Activated naive CD8-positive, alpha-beta T cell treated with anti-CD3 and anti-CD28 coated beads for 36 hours (primary cell): ENCODE data around the gene CDH23. TPM values are rescaled to one million over a fixed set of nuclear protein-coding genes. Genes with fewer than 3 reads are reported as not detected.
A peak's percentile ranks its signal among the peaks of the same experiment; 100 is the strongest.

Source experiments
- DNase-seq: peaks from one replicate; pipeline ENCODE4 v3.0.0; 2021
- H3K27ac Mint-ChIP-seq: one replicate; pipeline ENCODE4 v1.8.0; 2022; ENCODE audit warnings: mild to moderate bottlenecking, moderate library complexity, mixed read lengths
- H3K27me3 Mint-ChIP-seq: one replicate; pipeline ENCODE4 v1.8.0; 2022; ENCODE audit warnings: mild to moderate bottlenecking, mixed read lengths
- H3K36me3 Mint-ChIP-seq: one replicate; pipeline ENCODE4 v1.8.0; 2021; ENCODE audit warnings: mild to moderate bottlenecking, mixed read lengths
- H3K4me1 Mint-ChIP-seq: one replicate; pipeline ENCODE4 v1.8.0; 2021; ENCODE audit warnings: mixed read lengths
- H3K4me3 Mint-ChIP-seq: one replicate; pipeline ENCODE4 v1.8.0; 2022; ENCODE audit warnings: mild to moderate bottlenecking, moderate library complexity, mixed read lengths
- H3K9me3 Mint-ChIP-seq: one replicate; pipeline ENCODE4 v1.8.0; 2022; ENCODE audit warnings: mixed read lengths
- total RNA-seq, 2 experiments: library from RNA; stranded (reverse); gene quantifications; one replicate each; pipeline ENCODE4 v1.2.3, GENCODE V29; 2021

CDH23 gene
- total RNA-seq, 2 experiments from 2014 or later = 1.4 TPM

DNA sequence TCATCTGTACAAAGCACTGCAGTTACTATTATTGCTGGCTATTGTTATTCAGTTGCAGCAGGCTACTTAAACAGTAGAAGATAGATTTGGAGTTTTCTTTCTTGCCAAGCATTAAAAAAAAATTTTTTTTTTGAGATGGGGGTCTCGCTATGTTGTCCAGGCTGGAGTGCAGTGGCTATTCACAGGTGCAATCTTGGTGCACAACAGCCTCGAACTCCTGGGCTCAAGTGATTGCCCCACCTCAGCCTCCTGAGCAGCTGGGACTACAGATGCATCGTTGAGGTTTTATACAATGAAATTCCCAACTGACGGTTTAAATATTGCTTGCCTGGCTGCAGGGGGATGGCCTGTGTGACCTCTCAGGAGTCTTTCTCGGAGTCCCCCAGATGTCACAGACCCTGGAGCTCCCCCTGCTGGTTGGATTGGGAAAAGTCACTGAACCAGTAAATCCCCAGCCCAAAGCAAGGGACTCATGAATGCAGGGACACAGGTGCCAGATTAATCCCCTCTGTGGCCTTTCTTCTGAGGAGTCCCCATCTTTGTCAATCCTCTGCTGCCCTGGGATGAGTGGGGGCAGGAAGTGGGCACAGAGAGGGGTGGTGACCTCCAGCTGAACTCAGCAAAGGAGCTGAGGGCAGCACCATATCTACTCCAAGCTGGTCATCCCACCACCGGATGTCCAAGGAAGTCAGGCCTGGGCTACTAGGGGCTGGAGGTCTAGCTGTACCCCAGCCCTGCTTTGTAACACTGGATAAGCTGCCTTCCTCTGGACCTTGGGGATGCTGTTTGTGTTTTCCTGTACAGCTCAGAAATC is 173.3 kb downstream of the CDH23 start:
- no peak overlapping the region for H3K27ac Mint-ChIP-seq
- H3K4me3 Mint-ChIP-seq = no peak overlapping the region
- no peaks in the 10 kb centered on the region for H3K36me3 Mint-ChIP-seq

DNA sequence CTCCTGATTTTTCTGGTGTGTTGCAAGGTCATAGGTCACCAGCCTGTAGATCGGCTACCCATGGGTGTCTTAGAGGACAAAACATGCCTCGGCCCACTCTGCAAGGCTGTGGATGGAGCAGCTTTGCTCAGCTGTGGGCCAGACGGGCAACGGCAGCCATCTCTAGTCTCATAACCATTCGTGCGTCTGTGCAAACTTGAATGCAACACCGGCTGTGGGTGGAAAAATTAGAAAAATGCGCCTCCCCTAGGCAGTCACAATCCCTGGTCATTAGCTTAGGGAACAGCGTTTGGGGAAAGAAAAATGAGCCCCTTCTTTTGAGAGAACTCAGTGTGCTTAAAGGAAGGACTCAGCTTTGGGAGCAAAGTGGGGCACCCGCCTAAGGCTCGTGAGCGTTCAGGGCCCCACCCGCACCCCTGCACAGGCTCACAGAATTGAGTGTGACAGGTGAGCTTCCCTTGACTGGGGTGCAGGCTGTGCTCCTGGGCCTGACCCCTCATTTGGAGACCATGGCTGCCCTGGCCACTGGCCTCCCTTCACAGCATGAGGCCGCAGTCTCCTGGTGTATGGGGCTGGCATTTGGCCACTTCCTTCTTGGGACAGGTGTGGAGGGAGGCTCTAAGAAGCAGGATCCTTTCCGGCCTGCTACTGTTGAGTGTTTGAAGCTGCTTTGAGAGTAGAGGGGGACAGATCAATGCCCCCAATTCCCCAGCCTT is 174.9 kb downstream of the CDH23 start:
- Mint-ChIP-seq H3K4me1 (no peaks in the 10 kb centered on the region), H3K9me3 (no peaks in the 10 kb centered on the region), H3K4me3 (no peak overlapping the region), H3K36me3 (no peaks in the 10 kb centered on the region), H3K27ac (no peak overlapping the region), H3K27me3 (no peaks in the 10 kb centered on the region)
- DNase-seq = no peak

More for the DNA sequence above, 173.3 kb downstream of the CDH23 start:
- peak; percentile 69 for DNase-seq
- H3K4me1 Mint-ChIP-seq = no peaks in the 10 kb centered on the region
- no peaks in the 10 kb centered on the region for H3K9me3 Mint-ChIP-seq
- no peaks in the 10 kb centered on the region for H3K27me3 Mint-ChIP-seq

DNA sequence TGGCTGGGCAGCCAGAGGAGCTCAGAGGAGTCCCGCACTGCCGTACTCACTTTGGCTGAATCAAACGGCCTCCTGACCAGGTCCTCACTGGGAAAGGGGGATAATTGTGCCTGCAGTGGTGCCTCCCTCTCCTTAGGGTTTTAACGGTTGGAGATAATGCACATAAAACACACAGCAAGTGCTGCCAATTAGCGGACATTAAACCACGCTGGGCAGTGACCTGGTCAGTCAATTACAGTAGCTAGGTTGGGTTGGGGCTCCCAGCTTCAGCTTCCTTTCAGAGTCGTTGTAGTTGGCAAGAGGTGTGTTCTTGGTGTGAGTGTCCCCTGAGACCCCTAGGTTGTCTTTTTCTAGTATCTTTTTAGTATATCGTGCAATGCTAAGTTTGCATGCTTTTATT is 176.2 kb downstream of the CDH23 start:
- Mint-ChIP-seq H3K36me3 (no peaks in the 10 kb centered on the region), H3K4me1 (no peaks in the 10 kb centered on the region), H3K9me3 (no peaks in the 10 kb centered on the region), H3K4me3 (no peak overlapping the region), H3K27me3 (no peaks in the 10 kb centered on the region), H3K27ac (no peak overlapping the region)
- no peak for DNase-seq

DNA sequence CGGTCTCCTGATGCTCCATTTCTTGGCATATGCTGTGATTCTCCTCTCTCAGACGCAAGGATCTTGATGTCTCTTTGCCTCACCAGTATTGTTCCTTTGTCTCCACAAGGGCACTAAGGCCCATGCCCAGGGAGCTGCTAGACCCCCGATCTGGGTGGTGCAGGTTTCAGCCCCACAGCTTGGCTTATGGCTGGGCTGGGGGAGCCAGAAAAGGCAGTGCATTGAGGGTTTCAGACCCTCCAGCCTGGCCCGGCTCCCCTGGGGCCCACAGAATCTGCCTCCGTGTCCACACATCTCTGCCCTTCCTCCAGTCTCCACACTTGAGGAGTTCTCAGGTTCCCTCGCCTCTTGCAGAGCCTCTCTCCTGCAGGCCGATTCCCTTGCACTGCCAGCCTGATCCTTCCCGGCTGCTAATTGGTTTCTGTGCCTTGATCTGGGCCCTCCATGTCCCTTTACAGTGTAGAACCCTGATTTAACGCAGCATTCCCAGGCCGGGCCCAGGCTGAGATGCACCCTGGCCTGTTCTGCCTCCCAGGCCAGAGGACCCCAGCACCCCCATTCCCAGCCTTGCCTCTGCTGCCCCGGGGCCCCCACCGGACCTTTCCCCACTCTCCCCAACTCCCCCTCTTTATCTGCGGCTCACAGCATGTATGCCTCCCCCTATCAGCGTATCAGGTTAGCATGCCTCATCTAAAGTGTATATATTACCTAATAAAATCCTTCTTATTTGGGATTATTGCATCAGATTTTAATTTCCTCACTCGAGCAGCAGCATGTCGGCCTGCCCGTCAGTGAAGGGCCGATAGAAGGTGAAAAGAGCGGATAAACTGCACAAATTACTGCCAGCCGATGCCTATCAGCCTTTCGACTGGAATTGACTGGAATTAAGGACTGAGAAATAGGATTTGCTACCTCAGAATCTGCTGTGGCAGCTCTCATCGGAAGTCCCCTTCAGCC is 177.1 kb downstream of the CDH23 start:
- H3K27ac Mint-ChIP-seq = no peak overlapping the region
- H3K4me3 Mint-ChIP-seq = no peak overlapping the region
- no peak for DNase-seq
- H3K9me3 Mint-ChIP-seq = no peaks in the 10 kb centered on the region
- H3K36me3 Mint-ChIP-seq = no peaks in the 10 kb centered on the region
- H3K4me1 Mint-ChIP-seq = no peaks in the 10 kb centered on the region
- H3K27me3 Mint-ChIP-seq = no peaks in the 10 kb centered on the region

DNA sequence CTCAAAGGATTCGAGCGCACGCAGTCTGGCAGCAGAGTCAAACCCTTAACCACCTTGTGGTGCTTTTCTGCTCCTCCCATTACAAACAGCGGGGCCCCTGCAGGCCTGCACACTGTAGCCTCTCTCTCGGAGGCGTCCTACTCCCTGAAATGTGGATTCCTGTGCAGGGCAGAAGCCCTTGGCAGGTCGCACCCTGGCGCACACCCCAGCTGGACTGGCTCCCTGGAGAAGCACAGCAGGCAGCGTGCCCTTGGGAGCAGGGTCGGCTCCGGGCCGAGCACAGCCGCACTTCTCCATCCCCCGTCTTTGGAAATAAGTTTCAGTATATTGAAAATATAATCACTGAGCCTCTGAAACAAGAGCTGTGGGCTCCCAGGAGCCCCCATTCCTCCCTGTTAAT is 178.7 kb downstream of the CDH23 start:
- no peaks in the 10 kb centered on the region for H3K27me3 Mint-ChIP-seq
- H3K27ac Mint-ChIP-seq = no peak overlapping the region
- H3K9me3 Mint-ChIP-seq = no peaks in the 10 kb centered on the region
- no peak overlapping the region for H3K4me3 Mint-ChIP-seq
- DNase-seq = no peak
- no peaks in the 10 kb centered on the region for H3K36me3 Mint-ChIP-seq
- no peaks in the 10 kb centered on the region for H3K4me1 Mint-ChIP-seq

DNA sequence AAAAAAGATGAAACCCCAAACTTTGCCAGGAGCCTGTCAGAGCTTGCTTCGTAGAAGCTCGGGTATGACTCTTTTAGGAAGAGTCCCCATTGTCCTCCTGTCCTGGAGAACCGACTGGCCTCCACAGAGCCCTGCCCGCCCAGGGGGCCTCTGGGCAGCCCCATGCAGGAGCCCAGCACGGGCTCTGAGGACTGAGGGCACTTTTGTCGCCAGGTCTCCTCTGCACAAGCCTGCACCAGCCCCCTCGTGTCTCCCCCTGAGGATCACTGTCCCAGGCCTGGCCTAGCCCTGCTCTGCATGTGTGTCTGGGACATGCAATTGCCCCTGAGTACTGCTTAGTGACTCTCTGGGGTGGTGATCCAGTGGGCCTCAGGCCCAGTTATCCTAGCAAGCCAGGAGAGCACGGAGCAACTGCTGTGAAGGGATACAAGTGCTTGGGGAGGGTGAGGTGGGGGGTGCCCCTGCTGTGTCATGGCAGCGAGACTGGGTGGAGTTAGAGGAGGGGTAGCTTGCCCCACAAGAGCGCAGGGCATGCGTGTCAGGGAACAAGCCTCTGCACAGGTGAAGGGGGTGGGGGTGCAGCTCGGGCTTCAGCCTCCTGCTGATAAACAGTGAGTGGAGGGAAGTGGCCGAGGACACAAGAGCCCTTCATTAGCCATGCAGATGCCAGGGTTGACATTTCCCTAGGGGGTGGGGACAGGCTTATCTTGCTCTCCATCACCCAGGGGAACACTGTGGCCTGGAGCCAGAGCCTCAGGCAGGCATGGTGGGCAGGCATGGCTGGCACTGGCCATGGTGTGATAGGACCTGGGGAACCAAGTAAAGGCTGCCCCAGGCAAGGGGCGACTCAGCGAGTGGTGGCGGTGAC is 179.4 kb downstream of the CDH23 start:
- no peaks in the 10 kb centered on the region for H3K27me3 Mint-ChIP-seq
- no peak for DNase-seq
- H3K9me3 Mint-ChIP-seq = no peaks in the 10 kb centered on the region
- H3K4me3 Mint-ChIP-seq = no peak overlapping the region
- no peaks in the 10 kb centered on the region for H3K4me1 Mint-ChIP-seq
- no peak overlapping the region for H3K27ac Mint-ChIP-seq
- no peaks in the 10 kb centered on the region for H3K36me3 Mint-ChIP-seq

DNA sequence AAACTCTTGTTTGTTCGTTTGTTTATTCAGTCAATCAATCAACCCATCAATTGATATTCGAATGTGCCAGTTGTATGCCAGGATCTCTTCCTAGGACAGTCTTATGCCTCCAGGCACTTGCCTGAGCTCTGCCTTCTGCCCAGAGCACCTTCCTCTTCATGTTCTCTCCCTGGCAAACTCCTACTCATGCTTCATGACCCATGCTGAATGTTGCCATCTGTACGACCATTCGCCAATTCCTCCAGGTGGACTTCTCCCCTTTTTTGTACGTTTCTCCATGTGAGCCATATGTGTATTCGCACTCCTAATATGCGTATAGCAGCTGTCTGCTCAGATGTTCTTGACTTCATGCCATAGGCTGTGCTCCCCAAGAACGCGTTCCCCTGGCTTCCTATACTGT is 180.1 kb downstream of the CDH23 start:
- Mint-ChIP-seq H3K36me3 (no peaks in the 10 kb centered on the region), H3K4me3 (no peak overlapping the region), H3K27me3 (no peaks in the 10 kb centered on the region), H3K9me3 (no peaks in the 10 kb centered on the region), H3K27ac (no peak overlapping the region), H3K4me1 (no peaks in the 10 kb centered on the region)
- no peak for DNase-seq

DNA sequence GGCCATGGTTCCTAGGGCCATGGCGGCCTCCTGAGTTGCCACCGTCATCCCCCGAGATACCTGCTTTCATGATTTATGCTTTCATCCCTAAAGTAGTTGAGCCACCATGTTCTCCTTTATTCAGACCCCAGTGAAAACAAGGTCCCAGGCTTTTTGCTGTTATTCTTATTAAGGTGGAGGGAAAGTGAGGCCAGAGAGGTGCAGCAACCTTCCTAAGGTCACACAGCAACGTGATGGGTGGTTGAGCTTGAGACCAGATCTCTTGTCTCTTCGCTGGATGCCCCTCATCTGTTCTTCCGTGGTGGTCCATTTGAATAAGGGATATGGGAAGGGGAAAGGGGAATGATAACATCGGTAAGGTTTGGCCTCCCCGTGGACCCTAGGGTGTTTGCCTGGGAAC is 180.6 kb downstream of the CDH23 start:
- Mint-ChIP-seq H3K27me3 (no peaks in the 10 kb centered on the region), H3K9me3 (no peaks in the 10 kb centered on the region), H3K36me3 (no peaks in the 10 kb centered on the region), H3K27ac (no peak overlapping the region), H3K4me1 (no peaks in the 10 kb centered on the region), H3K4me3 (no peak overlapping the region)
- no peak for DNase-seq

DNA sequence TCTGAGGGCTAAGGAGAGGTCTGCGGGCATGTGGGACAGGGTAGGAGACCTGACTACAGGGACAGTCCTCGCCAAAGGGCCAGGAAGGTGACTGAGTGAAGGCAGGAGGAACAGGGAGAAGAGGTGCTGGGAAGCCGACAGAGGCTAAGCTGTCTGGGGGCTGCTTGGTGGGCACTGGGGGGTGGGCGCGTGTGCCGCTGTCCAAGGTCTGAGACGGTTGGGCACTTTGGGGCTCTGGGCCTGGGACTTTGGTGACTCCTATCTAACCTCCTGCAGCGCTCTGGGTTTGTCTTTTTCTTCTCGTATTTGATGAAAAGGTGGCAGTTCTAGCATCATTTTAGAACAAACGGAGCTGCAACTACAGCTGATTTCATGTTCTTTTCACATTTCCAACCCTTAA is 181.3 kb downstream of the CDH23 start:
- no peaks in the 10 kb centered on the region for H3K4me1 Mint-ChIP-seq
- no peaks in the 10 kb centered on the region for H3K36me3 Mint-ChIP-seq
- H3K27me3 Mint-ChIP-seq = no peaks in the 10 kb centered on the region
- H3K27ac Mint-ChIP-seq = no peak overlapping the region
- no peak overlapping the region for H3K4me3 Mint-ChIP-seq
- no peaks in the 10 kb centered on the region for H3K9me3 Mint-ChIP-seq
- no peak for DNase-seq

DNA sequence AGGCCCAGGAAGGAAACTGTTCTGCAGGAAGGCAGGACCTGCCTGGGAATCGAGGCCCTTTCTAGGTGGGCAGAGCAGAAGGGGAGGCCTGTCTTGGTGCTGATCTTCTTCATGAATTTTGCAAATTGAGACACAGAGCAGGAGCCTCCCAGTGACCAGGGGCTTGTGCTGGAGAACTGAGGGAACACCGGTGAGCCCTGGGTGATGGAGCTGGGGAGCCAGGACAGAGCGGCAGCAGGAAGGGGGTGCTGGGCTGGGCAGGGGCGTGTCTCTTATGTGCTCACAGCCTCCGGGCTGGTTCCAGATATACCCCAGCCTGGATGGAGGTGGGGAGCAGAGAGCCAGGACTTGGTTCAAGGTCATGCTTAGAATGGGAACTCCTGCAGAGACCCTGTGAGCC is 182.9 kb downstream of the CDH23 start:
- H3K4me1 Mint-ChIP-seq = no peaks in the 10 kb centered on the region

DNA sequence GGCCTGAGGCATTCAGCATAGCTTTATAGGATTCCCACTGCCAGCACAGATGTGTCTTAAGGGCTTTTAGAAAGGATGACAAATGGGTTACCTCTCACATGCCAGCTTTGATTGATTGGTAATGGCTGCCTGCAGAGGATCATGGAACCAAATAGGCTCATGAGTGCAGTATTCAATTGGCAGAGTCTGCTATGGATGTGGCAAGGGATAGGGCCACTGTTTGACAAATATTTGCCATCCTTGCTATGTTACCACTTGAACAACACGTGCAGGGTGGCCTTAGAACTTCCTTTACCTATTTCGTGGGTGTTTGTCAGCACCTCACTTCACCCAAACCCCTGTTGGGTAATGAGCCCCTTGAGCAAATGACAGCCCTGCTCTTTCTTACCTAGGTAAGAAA is 183.7 kb downstream of the CDH23 start:
- Mint-ChIP-seq H3K4me3 (no peak overlapping the region), H3K9me3 (no peaks in the 10 kb centered on the region), H3K27me3 (no peaks in the 10 kb centered on the region), H3K36me3 (no peaks in the 10 kb centered on the region), H3K27ac (no peak overlapping the region), H3K4me1 (no peaks in the 10 kb centered on the region)
- DNase-seq = no peak

More for the DNA sequence above, 182.9 kb downstream of the CDH23 start:
- Mint-ChIP-seq H3K27ac (no peak overlapping the region), H3K9me3 (no peaks in the 10 kb centered on the region), H3K27me3 (no peaks in the 10 kb centered on the region), H3K4me3 (no peak overlapping the region), H3K36me3 (no peaks in the 10 kb centered on the region)
- no peak for DNase-seq

DNA sequence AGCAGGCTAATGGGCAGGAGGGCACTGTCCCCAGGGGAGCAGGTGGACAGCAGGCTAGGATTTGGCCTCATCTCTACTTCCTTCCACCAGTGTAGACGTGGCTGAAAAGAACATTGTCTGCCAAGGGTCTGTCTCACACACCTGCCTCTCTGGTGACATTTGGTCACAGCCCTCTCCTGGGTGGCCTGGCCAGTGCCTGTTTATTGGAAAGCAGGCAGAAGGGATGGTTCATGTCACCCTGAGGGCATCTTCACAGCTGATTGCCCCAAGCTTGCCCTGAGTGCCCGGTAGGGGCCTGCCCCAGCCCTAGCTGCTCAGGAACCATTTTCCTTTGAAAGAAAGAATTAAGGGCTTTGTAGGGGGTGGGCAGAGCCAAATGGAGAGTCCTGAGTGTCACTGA is 184.2 kb downstream of the CDH23 start:
- no peak overlapping the region for H3K27ac Mint-ChIP-seq
- no peaks in the 10 kb centered on the region for H3K36me3 Mint-ChIP-seq
- no peak overlapping the region for H3K4me3 Mint-ChIP-seq
- no peaks in the 10 kb centered on the region for H3K27me3 Mint-ChIP-seq
- no peaks in the 10 kb centered on the region for H3K9me3 Mint-ChIP-seq
- H3K4me1 Mint-ChIP-seq = no peaks in the 10 kb centered on the region
- DNase-seq = no peak

DNA sequence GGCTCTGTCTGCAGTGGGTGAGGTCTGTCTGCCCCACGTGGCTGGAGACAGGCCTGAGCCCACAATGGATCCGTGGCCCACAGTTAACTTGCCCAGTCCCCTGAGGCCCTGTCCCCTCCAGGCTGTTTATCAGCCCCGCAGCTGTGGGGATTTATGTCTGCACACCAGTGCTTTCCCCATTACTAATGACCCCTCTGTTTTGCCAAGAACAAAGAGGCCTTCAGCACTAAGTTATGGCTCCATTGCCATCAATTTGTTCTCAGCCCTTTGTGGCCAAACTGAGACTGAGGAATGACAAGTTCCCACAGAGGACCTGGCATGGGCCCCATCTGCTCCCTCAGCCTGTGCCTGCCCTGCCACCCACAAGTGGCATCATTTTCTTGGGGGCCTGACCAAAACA is 184.7 kb downstream of the CDH23 start:
- H3K4me1 Mint-ChIP-seq = no peaks in the 10 kb centered on the region
- no peaks in the 10 kb centered on the region for H3K36me3 Mint-ChIP-seq
- DNase-seq = no peak
- no peaks in the 10 kb centered on the region for H3K27me3 Mint-ChIP-seq
- no peaks in the 10 kb centered on the region for H3K9me3 Mint-ChIP-seq
- no peak overlapping the region for H3K27ac Mint-ChIP-seq
- H3K4me3 Mint-ChIP-seq = no peak overlapping the region

DNA sequence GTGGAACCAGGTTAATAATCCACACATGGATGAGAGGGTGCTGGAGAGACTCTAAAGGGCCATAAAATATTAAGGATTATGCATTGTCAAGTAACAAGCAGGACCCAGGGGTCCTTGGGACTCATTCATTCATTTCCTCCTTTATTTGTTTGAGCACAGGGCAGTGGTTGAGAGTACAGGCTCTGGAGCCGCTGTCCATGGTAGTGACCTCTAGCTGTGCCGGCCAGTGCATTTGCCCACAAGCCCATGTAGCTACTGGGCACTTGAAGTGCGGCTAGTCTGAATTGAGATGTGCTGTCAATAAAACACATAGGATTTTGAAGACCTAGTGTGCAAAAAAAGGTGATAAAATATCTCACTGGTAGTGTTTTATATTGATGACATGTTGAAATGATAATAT is 185.3 kb downstream of the CDH23 start:
- Mint-ChIP-seq H3K9me3 (no peaks in the 10 kb centered on the region), H3K36me3 (no peaks in the 10 kb centered on the region), H3K27me3 (no peaks in the 10 kb centered on the region), H3K27ac (no peak overlapping the region), H3K4me3 (no peak overlapping the region), H3K4me1 (no peaks in the 10 kb centered on the region)
- DNase-seq = no peak
